PFSK-1 (cell line): ENCODE measurements around the gene MAP4K5.

ENCODE experiments used
- FOXP2 ChIP-seq: optimal IDR thresholded peaks from 2 replicates; pipeline ENCODE3; 2011; ENCODE audit warnings: borderline replicate concordance, control low read depth, inconsistent platforms; ENCODE audit not compliant: insufficient read depth; ENCODE audit errors: extremely low read length, extremely low read depth
- POLR2AphosphoS5 ChIP-seq: IDR thresholded peaks from 2 replicates; pipeline ENCODE4 v1.6.1; 2012; ENCODE audit warnings: low read depth, mild to moderate bottlenecking, control low read depth, low read length, moderate library complexity
- REST ChIP-seq, 2 experiments: IDR thresholded peaks; 2 replicates each; pipeline versions ENCODE4 v1.6.1 to v1.8.0; 2011 to 2012; ENCODE audit warnings: low read depth in 2 of 2, low read length in 2 of 2, control low read depth in 1 of 2, inconsistent platforms in 1 of 2, mild to moderate bottlenecking in 1 of 2, moderate library complexity in 1 of 2; ENCODE audit not compliant: insufficient read depth in 1 of 2
- SIN3A ChIP-seq: IDR thresholded peaks from 2 replicates; pipeline ENCODE4 v1.6.1; 2012; ENCODE audit warnings: mild to moderate bottlenecking, low read length, moderate library complexity, borderline replicate concordance; ENCODE audit not compliant: insufficient read depth
- TAF1 ChIP-seq: IDR thresholded peaks from 2 replicates; pipeline ENCODE4 v1.6.1; 2012; ENCODE audit warnings: low read length, control low read depth, borderline replicate concordance; ENCODE audit not compliant: insufficient read depth

The MAP4K5 gene

DNA sequence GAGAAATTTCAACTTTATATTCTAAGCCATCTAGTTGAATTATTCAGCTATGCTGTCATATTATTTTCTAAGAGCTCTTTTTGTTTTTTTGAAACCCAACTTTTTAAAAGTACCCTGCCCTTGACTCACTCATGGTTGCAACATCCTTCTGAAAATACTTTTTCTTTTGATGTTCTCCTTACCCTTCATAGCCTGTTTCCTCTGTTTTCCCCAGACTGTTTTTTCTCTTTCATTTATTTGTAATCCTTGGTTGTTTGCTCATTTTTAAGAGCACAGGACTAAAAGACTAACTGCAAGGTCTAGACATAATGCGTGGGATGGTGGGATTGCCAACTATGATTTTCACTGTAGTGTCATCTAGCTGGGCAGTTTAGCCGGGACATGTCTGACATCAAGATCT lies 114.5 kb downstream of the MAP4K5 start:
- TF ChIP-seq REST (IDR thresholded peaks at IDR 0.05; ENCODE audit: insufficient read depth in 1 of 2, low read depth in 2 of 2, low read length in 2 of 2): no peak
- no peak for TF ChIP-seq POLR2AphosphoS5
- no peak for TF ChIP-seq FOXP2
- TF ChIP-seq SIN3A: no peak
- no peak for TF ChIP-seq TAF1

GRCh38 chr14:50410921-50411320 lies 121.4 kb downstream of the MAP4K5 start:
- no peak for TF ChIP-seq POLR2AphosphoS5
- TF ChIP-seq FOXP2: no peak
- no peak for TF ChIP-seq SIN3A
- no peak for TF ChIP-seq TAF1
- no peak for TF ChIP-seq REST (IDR thresholded peaks at IDR 0.05; ENCODE audit: insufficient read depth in 1 of 2, low read depth in 2 of 2, low read length in 2 of 2)

DNA sequence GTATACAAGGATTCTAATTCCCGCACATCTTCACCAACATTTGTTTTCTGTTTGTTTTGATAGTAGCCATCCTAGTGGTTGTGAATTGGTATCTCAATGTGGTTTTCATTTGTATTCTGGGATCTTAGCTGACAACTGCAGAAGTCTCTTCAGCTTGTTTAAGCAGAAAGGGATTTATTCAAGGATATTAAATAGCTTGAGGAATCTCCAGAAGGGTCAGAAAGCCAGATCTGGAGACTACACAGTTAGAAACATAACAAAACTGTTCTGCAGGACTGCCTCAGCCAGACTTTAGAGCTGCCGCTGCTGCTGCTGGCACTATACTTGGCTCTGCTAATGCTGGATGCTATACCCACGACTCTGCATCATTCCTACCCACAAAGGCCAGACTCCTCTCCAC lies 122.3 kb downstream of the MAP4K5 start:
- TF ChIP-seq POLR2AphosphoS5: no peak
- no peak for TF ChIP-seq SIN3A

DNA sequence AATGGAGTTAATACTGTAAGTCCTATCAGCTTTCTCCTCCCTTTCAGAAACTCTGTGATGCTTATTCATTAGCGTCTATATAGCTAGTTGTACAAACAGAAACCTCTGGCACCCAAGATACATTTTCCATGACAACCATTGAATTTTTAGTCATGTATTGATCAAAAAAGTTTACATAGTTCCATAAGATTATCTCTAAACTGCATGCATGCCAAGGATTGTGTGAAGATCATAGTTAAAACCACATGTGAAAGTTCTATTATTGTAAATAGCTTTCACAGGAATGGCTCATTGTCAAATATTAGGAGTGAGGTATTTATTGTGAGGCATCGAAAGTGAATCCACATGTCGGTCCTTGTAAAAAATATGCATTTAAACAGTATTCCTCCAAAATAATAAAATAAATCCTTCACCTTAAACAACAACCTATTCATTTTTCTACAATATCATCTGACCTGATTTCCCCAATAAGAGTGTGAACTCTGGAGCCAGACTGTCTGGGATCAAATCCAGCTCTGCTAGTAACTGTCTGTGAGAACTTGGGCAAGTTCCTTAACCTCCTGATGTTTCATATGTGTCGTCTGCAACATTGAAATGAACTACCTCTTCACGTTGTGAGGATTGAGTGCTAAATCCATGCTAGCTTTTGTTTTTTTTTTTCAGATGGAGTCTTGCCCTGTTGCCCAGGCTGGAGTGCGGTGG lies 125.1 kb downstream of the MAP4K5 start:
- TF ChIP-seq TAF1: no peak
- no peak for TF ChIP-seq REST (IDR thresholded peaks at IDR 0.05; ENCODE audit: insufficient read depth in 1 of 2, low read depth in 2 of 2, low read length in 2 of 2)
- TF ChIP-seq SIN3A: no peak
- no peak for TF ChIP-seq FOXP2
- TF ChIP-seq POLR2AphosphoS5: no peak

DNA sequence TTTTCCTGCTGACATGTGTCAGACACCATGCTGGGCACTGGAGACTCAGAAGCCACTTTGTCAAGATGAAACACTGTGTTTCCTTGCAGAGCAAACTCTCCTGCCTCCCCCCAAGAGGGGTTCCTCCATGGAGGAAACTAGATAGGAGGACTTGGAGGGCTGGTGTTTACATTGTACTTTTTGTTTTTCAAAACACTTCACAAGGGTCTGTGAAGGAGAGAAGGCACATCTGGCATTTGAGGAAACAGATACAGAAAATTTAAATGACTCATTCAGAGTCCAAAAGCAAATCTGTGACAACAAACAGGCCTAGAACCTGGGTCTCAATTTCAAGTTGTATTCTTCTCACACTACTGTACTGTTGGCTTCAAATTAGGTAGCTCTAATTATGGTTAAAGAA lies 128.9 kb downstream of the MAP4K5 start:
- TF ChIP-seq POLR2AphosphoS5 (no peak), TAF1 (no peak), SIN3A (no peak), FOXP2 (no peak), REST (IDR thresholded peaks at IDR 0.05; ENCODE audit: insufficient read depth in 1 of 2, low read depth in 2 of 2, low read length in 2 of 2) (no peak)
